GM10847 (cell line): Measurements from ENCODE around the gene KRTAP19-6.

Source experiments
- POLR2A ChIP-seq: IDR thresholded peaks from 2 replicates; pipeline ENCODE4 v1.6.1; 2011; ENCODE audit not compliant: insufficient read length; ENCODE audit errors: extremely low read depth

The KRTAP19-6 gene

GRCh38 chr21:30541764-30542163 is at the start of gene KRTAP19-6:
TSS of gene KRTAP19-6 (minus strand) at chr21:30541864. CDS start at chr21:30541833, 31 bp downstream.
- TF ChIP-seq POLR2A, result no peak

GRCh38 chr21:30590297-30590696 is 48.6 kb upstream of the KRTAP19-6 start, which contains the start of gene KRTAP22-2:
TSS of gene KRTAP22-2 (minus strand) at chr21:30590397.
- TF ChIP-seq POLR2A, result no peak

- no peak for TF ChIP-seq POLR2A
Measured at GRCh38 chr21:30582870-30583269, 41.2 kb upstream of the KRTAP19-6 start.

GRCh38 chr21:30580132-30580531 is 38.5 kb upstream of the KRTAP19-6 start:
- TF ChIP-seq POLR2A, result no peak

GRCh38 chr21:30579346-30579745 is 37.7 kb upstream of the KRTAP19-6 start:
- no peak for TF ChIP-seq POLR2A

- TF ChIP-seq POLR2A, result no peak
Measured at GRCh38 chr21:30577766-30578165, 36.1 kb upstream of the KRTAP19-6 start.

- TF ChIP-seq POLR2A, result no peak
Measured at GRCh38 chr21:30567617-30568016, 26.0 kb upstream of the KRTAP19-6 start.

GRCh38 chr21:30563630-30564029 is 22.0 kb upstream of the KRTAP19-6 start:
- no peak for TF ChIP-seq POLR2A

GRCh38 chr21:30563072-30563471 is 21.4 kb upstream of the KRTAP19-6 start:
- TF ChIP-seq POLR2A, result no peak

- no peak for TF ChIP-seq POLR2A
Measured at GRCh38 chr21:30561957-30562356, 20.3 kb upstream of the KRTAP19-6 start.

GRCh38 chr21:30561264-30561895 is 19.7 kb upstream of the KRTAP19-6 start, which contains the start of gene KRTAP19-7:
TSS of gene KRTAP19-7 (minus strand) at chr21:30561314. CDS start at chr21:30561289, 25 bp downstream.
- no peak for TF ChIP-seq POLR2A

GRCh38 chr21:30555095-30555494 is 13.4 kb upstream of the KRTAP19-6 start:
- no peak for TF ChIP-seq POLR2A

- TF ChIP-seq POLR2A, result no peak
Measured at GRCh38 chr21:30552782-30553181, 11.1 kb upstream of the KRTAP19-6 start.

GRCh38 chr21:30518876-30519275 is 22.8 kb downstream of the KRTAP19-6 start:
- no peak for TF ChIP-seq POLR2A

- no peak for TF ChIP-seq POLR2A
Measured at GRCh38 chr21:30515681-30516080, 26.0 kb downstream of the KRTAP19-6 start.

- no peak for TF ChIP-seq POLR2A
Measured at GRCh38 chr21:30502041-30502440, 39.6 kb downstream of the KRTAP19-6 start, which contains the start of gene KRTAP19-5. TSS of gene KRTAP19-5 (minus strand) at chr21:30502141. CDS start at chr21:30502090, 51 bp downstream.

- TF ChIP-seq POLR2A, result no peak
Measured at GRCh38 chr21:30497065-30497464, 44.6 kb downstream of the KRTAP19-6 start, which contains the start of gene KRTAP19-4. TSS of gene KRTAP19-4 (minus strand) at chr21:30497165. CDS start at chr21:30497110, 55 bp downstream.

GRCh38 chr21:30491963-30492428 is 49.7 kb downstream of the KRTAP19-6 start, which contains the start of gene KRTAP19-3:
TSS of gene KRTAP19-3 (minus strand) at chr21:30492013. CDS start at chr21:30491957, 56 bp downstream.
- no peak for TF ChIP-seq POLR2A
